Spleen (tissue), 11 donors: ENCODE measurements around the gene TCF7L2. TPM values are rescaled to one million over a fixed set of nuclear protein-coding genes. Genes with fewer than 3 reads are reported as not detected.
A peak's percentile ranks its signal among the peaks of the same experiment; 100 is the strongest.

Source experiments
- DNase-seq: peaks from one replicate; pipeline ENCODE4 v3.0.0-alpha.2; 2020
- H3K27ac ChIP-seq, 8 donors: fragments of 200-600 bp; sonication (generic) in 7 of 8; 1 replicate in 4 of 8; 2 replicates in 4 of 8; pipeline versions ENCODE4 v1.5.0 to v1.8.0; 2016 to 2021; ENCODE audit warnings: inconsistent platforms in 4 of 8, mild to moderate bottlenecking in 4 of 8, moderate library complexity in 1 of 8
- H3K27me3 ChIP-seq, 7 donors: fragments of 200-600 bp; sonication (generic) in 6 of 7; replicated peaks in 1 of 7; 1 replicate in 4 of 7; 2 replicates in 3 of 7; pipeline versions ENCODE4 v1.5.0 to v1.8.0; 2016 to 2021; ENCODE audit warnings: inconsistent platforms in 3 of 7, mild to moderate bottlenecking in 1 of 7
- H3K36me3 ChIP-seq, 6 donors: fragments of 200-600 bp; sonication (generic) in 5 of 6; 1 replicate in 4 of 6; 2 replicates in 2 of 6; pipeline versions ENCODE4 v1.5.0 to v1.8.0; 2016 to 2021; ENCODE audit warnings: inconsistent platforms in 2 of 6
- H3K4me1 ChIP-seq, 6 donors: fragments of 200-600 bp; sonication (generic) in 5 of 6; 1 replicate in 3 of 6; 2 replicates in 3 of 6; pipeline versions ENCODE4 v1.5.0 to v1.8.0; 2016 to 2021; ENCODE audit warnings: inconsistent platforms in 3 of 6
- H3K4me3 ChIP-seq, 8 donors: fragments of 200-600 bp; sonication (generic) in 7 of 8; 1 replicate in 4 of 8; 2 replicates in 4 of 8; pipeline versions ENCODE4 v1.5.0 to v1.8.0; 2016 to 2021; ENCODE audit warnings: inconsistent platforms in 4 of 8, mild to moderate bottlenecking in 4 of 8, moderate library complexity in 2 of 8
- H3K9me3 ChIP-seq, 8 donors: fragments of 200-600 bp; sonication (generic) in 7 of 8; 1 replicate in 4 of 8; 2 replicates in 4 of 8; pipeline versions ENCODE4 v1.5.0 to v1.8.0; 2016 to 2021; ENCODE audit warnings: inconsistent platforms in 4 of 8
- CTCF ChIP-seq, 11 experiments: fragments of 200-600 bp in 7 of 11; fragments of 450-650 bp in 4 of 11; sonication (generic) in 4 of 11; IDR thresholded peaks in 8 of 11; conservative IDR thresholded peaks in 3 of 11; 1 replicate in 7 of 11; 2 replicates in 4 of 11; pipeline versions ENCODE4 v1.4.0 to v1.8.0; 2016 to 2021; ENCODE audit warnings: antibody characterized with exemption in 11 of 11, inconsistent platforms in 4 of 11, mild to moderate bottlenecking in 1 of 11
- POLR2A ChIP-seq, 3 donors: fragments of 450-650 bp; IDR thresholded peaks; one replicate each; pipeline ENCODE4 v1.5.1; 2017; ENCODE audit warnings: antibody characterized with exemption in 3 of 3, mild to moderate bottlenecking in 1 of 3
- POLR2AphosphoS5 ChIP-seq, 3 donors: sonication (generic); formaldehyde crosslinking; IDR thresholded peaks; one replicate each; pipeline ENCODE4 v1.5.1; 2017; ENCODE audit warnings: antibody characterized with exemption in 3 of 3
- WGBS, 5 donors: extraction: QIAGEN DNeasy Blood & Tissue Kit in 3 of 5; methylation state at CpG; one replicate each; pipeline versions ENCODE4 v1.1.5 to v1.1.7; 2013 to 2018; 5-methylcytosine and 5-hydroxymethylcytosine counted together
- intact Hi-C: fragments of 100-400 bp; cut with DNase I; formaldehyde crosslinking; loops from one replicate; pipeline ENCODE4 v1.15.0; 2023; ENCODE audit warnings: low total_unique reads
- polyA plus RNA-seq, 3 donors: library from polyadenylated mRNA; stranded (reverse); fragments of 200-250 nt; gene quantifications; one replicate each; pipeline ENCODE4 v1.2.1, GENCODE V29; 2013
- total RNA-seq, 7 donors: library from RNA; depleted of rRNA in 3 of 7; stranded (reverse); fragments of >200 nt in 3 of 7; fragmentation: NEBNext Ultra II Directional in 4 of 7; extraction: Animal tissue kit (Norgen Biotek cat#: 25700) in 4 of 7; gene quantifications; one replicate each; pipeline versions ENCODE4 v1.1.0 to v1.2.1, GENCODE V29; 2016 to 2021
- donor health status: healthy with polysubstance abuse.
- donor health status: DM: no; HTN: no; CAD: no; lungs with moderate emphysema.
- donor health status: DM: no; HTN: no; CAD: no.
- donor health status: Bipolar disorder and iron deficiency.
- donor health status: healthy.
- donor health status: DM: no; HTN: no; CAD: no.
- donor health status: DM: yes; HTN: yes; CAD: no.

The TCF7L2 gene
- total and polyA plus RNA-seq, 10 donors, result 4.6 to 85.6 (median 34.7) TPM

GRCh38 chr10:113022265-113022664, 72.2 kb downstream of the TCF7L2 start:
- H3K27ac ChIP-seq, result peak overlapping the region in 6 of 8 donors; percentile 20 to 68 (median 42)
- peaks cover 7 to 76% (median 40%) of the 10 kb centered on the region in 6 donors for H3K4me1 ChIP-seq
- intact Hi-C loops, result no loop called here

GRCh38 chr10:113023017-113023416, 73.0 kb downstream of the TCF7L2 start:
- no peak for DNase-seq
- no peaks in the 10 kb centered on the region for H3K36me3 ChIP-seq
- H3K4me1 ChIP-seq, result peaks cover 7 to 76% (median 48%) of the 10 kb centered on the region in 6 donors
- no peak overlapping the region for H3K4me3 ChIP-seq
- H3K27ac ChIP-seq, result no peak overlapping the region
- intact Hi-C loops, result no loop called here
- TF ChIP-seq CTCF (IDR thresholded peaks at IDR 0.05 in 8 of 11, conservative IDR thresholded peaks at IDR 0.05 in 3 of 11) (no peak), POLR2AphosphoS5 (IDR thresholded peaks at IDR 0.05) (no peak), POLR2A (IDR thresholded peaks at IDR 0.05) (no peak)
- 77 to 86% (median 82%) methylated on average over 6 of the region's 6 CpGs for WGBS, 5 donors
- no peaks in the 10 kb centered on the region for H3K9me3 ChIP-seq
- H3K27me3 ChIP-seq, result no peaks in the 10 kb centered on the region

More at GRCh38 chr10:113022265-113022664, 72.2 kb downstream of the TCF7L2 start:
- H3K27me3 ChIP-seq, result no peaks in the 10 kb centered on the region
- no peaks in the 10 kb centered on the region for H3K9me3 ChIP-seq
- DNase-seq, result no peak
- TF ChIP-seq POLR2AphosphoS5 (IDR thresholded peaks at IDR 0.05) (peak in 1 of 3 donors; percentile 31), POLR2A (IDR thresholded peaks at IDR 0.05) (no peak)
- 53 to 78% (median 69%) methylated on average over 7 of the region's 7 CpGs for WGBS, 5 donors
- H3K4me3 ChIP-seq, result no peak overlapping the region
- H3K36me3 ChIP-seq, result no peaks in the 10 kb centered on the region

- H3K36me3 ChIP-seq, result no peaks in the 10 kb centered on the region
- H3K4me3 ChIP-seq, result no peak overlapping the region
- H3K27ac ChIP-seq, result no peak overlapping the region
- H3K27me3 ChIP-seq, result no peaks in the 10 kb centered on the region
- 90 to 97% (median 95%) methylated on average over 6 of the region's 6 CpGs for WGBS, 5 donors
- H3K9me3 ChIP-seq, result no peaks in the 10 kb centered on the region
- H3K4me1 ChIP-seq, result peaks cover 7 to 68% (median 42%) of the 10 kb centered on the region in 6 donors
- TF ChIP-seq POLR2A (IDR thresholded peaks at IDR 0.05) (no peak), POLR2AphosphoS5 (IDR thresholded peaks at IDR 0.05) (no peak), CTCF (IDR thresholded peaks at IDR 0.05 in 8 of 11, conservative IDR thresholded peaks at IDR 0.05 in 3 of 11) (no peak)
- intact Hi-C loops, result no loop called here
- no peak for DNase-seq
Observed at GRCh38 chr10:113024930-113025329, 74.9 kb downstream of the TCF7L2 start.

- Histone ChIP-seq H3K4me3 (no peak overlapping the region), H3K27ac (no peak overlapping the region), H3K4me1 (peaks cover 7 to 66% (median 38%) of the 10 kb centered on the region in 6 donors), H3K27me3 (no peaks in the 10 kb centered on the region), H3K36me3 (no peaks in the 10 kb centered on the region), H3K9me3 (no peaks in the 10 kb centered on the region)
- DNase-seq, result no peak
- intact Hi-C loops, result no loop called here
- TF ChIP-seq POLR2AphosphoS5 (IDR thresholded peaks at IDR 0.05) (no peak), POLR2A (IDR thresholded peaks at IDR 0.05) (no peak), CTCF (IDR thresholded peaks at IDR 0.05 in 8 of 11, conservative IDR thresholded peaks at IDR 0.05 in 3 of 11) (no peak)
- 93 to 99% (median 98%) methylated on average over 6 of the region's 6 CpGs for WGBS, 5 donors
Observed at GRCh38 chr10:113025487-113025886, 75.4 kb downstream of the TCF7L2 start.

DNA sequence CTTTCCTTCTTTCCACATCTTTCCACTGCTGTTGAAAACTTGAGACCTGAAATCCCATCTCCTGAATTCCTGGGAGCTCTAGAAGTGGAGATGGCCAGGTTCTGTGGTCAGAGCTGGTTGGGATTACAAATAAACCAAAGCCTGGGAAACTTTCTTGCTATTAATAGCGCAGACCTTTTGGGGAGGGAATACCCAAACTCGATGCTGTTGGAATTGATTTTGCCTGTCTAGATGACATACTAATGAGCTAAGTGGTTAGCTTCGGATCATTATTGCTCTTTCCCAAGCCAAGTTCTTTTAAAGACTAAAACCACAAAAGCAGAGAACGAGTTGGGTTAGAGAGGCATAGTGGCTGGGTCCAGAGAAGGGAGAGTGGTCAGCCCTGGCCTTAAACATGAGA, 76.6 kb downstream of the TCF7L2 start:
- TF ChIP-seq CTCF (IDR thresholded peaks at IDR 0.05 in 8 of 11, conservative IDR thresholded peaks at IDR 0.05 in 3 of 11) (no peak), POLR2A (IDR thresholded peaks at IDR 0.05) (no peak), POLR2AphosphoS5 (IDR thresholded peaks at IDR 0.05) (no peak)
- H3K36me3 ChIP-seq, result no peaks in the 10 kb centered on the region
- intact Hi-C loops, result no loop called here
- DNase-seq, result no peak
- no peak overlapping the region for H3K27ac ChIP-seq
- no peak overlapping the region for H3K4me3 ChIP-seq
- H3K9me3 ChIP-seq, result no peaks in the 10 kb centered on the region
- WGBS, 5 donors, result 58 to 81% (median 69%) methylated on average over 4 of the region's 4 CpGs
- H3K4me1 ChIP-seq, result peaks cover 0 to 59% (median 28%) of the 10 kb centered on the region in 6 donors
- no peaks in the 10 kb centered on the region for H3K27me3 ChIP-seq
